Measurements from ENCODE around the gene MEF2C. TPM values are rescaled to one million over a fixed set of nuclear protein-coding genes. Genes with fewer than 3 reads are reported as not detected.

The MEF2C gene
- total RNA-seq, 1 donor: 98.0 TPM

DNA sequence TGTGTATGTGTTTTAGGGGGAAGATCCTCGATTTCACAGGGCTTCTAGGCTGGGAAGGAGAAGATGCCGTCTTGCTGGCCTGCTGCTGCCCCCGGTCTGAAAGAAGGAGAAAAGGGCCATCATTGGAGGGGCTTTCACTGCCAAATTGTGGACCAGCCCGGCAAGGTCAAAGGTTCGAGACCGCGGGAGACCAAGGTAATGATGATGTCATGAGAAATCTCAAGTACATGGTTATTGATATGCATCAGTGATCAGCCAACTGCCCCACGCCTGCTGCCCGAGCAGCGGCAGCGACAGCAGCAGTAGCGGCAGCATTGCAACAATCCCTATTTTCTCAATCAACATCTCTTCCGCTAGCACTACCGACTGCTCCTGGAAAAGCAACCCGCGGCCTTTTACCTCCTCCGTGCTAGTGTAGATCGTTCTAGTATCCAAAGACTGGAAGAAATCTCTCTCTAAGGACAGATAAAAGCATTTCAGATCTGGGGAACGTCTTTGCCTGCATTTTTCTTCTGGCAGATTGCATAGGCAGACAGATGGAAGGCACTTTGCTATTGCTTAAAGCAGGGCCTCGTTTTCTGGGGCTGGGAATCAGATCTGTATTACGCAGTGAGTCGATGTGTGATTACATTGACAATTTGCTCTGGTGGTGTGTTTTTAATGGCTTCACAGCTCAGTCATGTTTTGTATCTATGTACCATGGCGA lies 215.3 kb downstream of the MEF2C start:
- DNase-seq (ENCODE audit: low read depth in 2 of 3, low spot score in 2 of 3): peak in 2 of 3 donors; percentile 19 to 24

Small RNA genes lying within 50 kb of the gene (small RNA-seq; reads per million reads assigned to genes)
- not detected for gene AC008525.2

Measured in hematopoietic multipotent progenitor cell (in vitro differentiated cells).